SK-N-SH treated with all-trans-retinoic acid at 6 μM for 48 hours (cell line): ENCODE data around the gene ZMYM2.

Source experiments
- CSDC2 ChIP-seq: fragments of 250-450 bp; sonication (Bioruptor Pico); IDR thresholded peaks from 2 replicates; pipeline ENCODE4 v1.5.0; 2020; ENCODE audit warnings: mild to moderate bottlenecking, moderate library complexity
- OSR1 ChIP-seq: fragments of 250-450 bp; sonication (Bioruptor Pico); IDR thresholded peaks from 2 replicates; pipeline ENCODE4 v1.8.0; 2022; ENCODE audit warnings: moderate library complexity, mild to moderate bottlenecking, inconsistent platforms
- PATZ1 ChIP-seq: fragments of 250-450 bp; sonication (Bioruptor Pico); IDR thresholded peaks from 2 replicates; pipeline ENCODE4 v1.8.0; 2020; ENCODE audit warnings: mild to moderate bottlenecking, moderate library complexity, borderline replicate concordance
- TOX ChIP-seq: fragments of 250-450 bp; sonication (Bioruptor Pico); IDR thresholded peaks from 2 replicates; pipeline ENCODE4 v1.8.0; 2021; ENCODE audit warnings: mild to moderate bottlenecking, moderate library complexity, borderline replicate concordance

- TF ChIP-seq CSDC2, result no peak
- no peak for TF ChIP-seq PATZ1 (CRISPR knock-in tag)
- no peak for TF ChIP-seq OSR1
- no peak for TF ChIP-seq TOX (CRISPR knock-in tag)
Observed at GRCh38 chr13:20043207-20043925, 84.8 kb downstream of the ZMYM2 start.
